NCI-H1417 treated with DMSO at 0.1 percent for 48 hours (cell line): ENCODE measurements around the gene SCUBE1.

Experiments
- DNase-seq: peaks from one replicate; lab custom pipeline; 2025; lab: John Stamatoyannopoulos, UW

SCUBE1 gene

GRCh38 chr22:43198936-43199335 lies 144.2 kb downstream of the SCUBE1 start:
- no peak for DNase-seq

- no peak for DNase-seq
Observed at GRCh38 chr22:43198126-43198525, 145.0 kb downstream of the SCUBE1 start.

- no peak for DNase-seq
Observed at GRCh38 chr22:43197271-43197941, 145.8 kb downstream of the SCUBE1 start.

- DNase-seq = no peak
Observed at GRCh38 chr22:43191831-43192230, 151.3 kb downstream of the SCUBE1 start.

GRCh38 chr22:43188829-43189545 lies 154.2 kb downstream of the SCUBE1 start:
- no peak for DNase-seq

- DNase-seq = peak; percentile 70
Observed at GRCh38 chr22:43187171-43188099, 155.7 kb downstream of the SCUBE1 start.

GRCh38 chr22:43186272-43187170 lies 156.7 kb downstream of the SCUBE1 start, which contains the start of gene TTLL12:
TSS of gene TTLL12 (minus strand) at chr22:43187134. CDS start at chr22:43187069, 65 bp downstream.
- DNase-seq = no peak

GRCh38 chr22:43185860-43186261 lies 157.3 kb downstream of the SCUBE1 start:
- no peak for DNase-seq

GRCh38 chr22:43183496-43184277 lies 159.5 kb downstream of the SCUBE1 start:
- no peak for DNase-seq

GRCh38 chr22:43182726-43183125 lies 160.4 kb downstream of the SCUBE1 start:
- no peak for DNase-seq

GRCh38 chr22:43182118-43182517 lies 161.1 kb downstream of the SCUBE1 start:
- DNase-seq = no peak

- no peak for DNase-seq
Observed at GRCh38 chr22:43181321-43182076, 161.7 kb downstream of the SCUBE1 start.

GRCh38 chr22:43180670-43181069 lies 162.5 kb downstream of the SCUBE1 start:
- DNase-seq = no peak

- no peak for DNase-seq
Observed at GRCh38 chr22:43179911-43180195, 163.3 kb downstream of the SCUBE1 start.

GRCh38 chr22:43179146-43179910 lies 163.8 kb downstream of the SCUBE1 start:
- no peak for DNase-seq

- DNase-seq = no peak
Observed at GRCh38 chr22:43177479-43177878, 165.7 kb downstream of the SCUBE1 start.

- DNase-seq = no peak
Observed at GRCh38 chr22:43176090-43176489, 167.1 kb downstream of the SCUBE1 start.

- no peak for DNase-seq
Observed at GRCh38 chr22:43174941-43175531, 168.1 kb downstream of the SCUBE1 start.
